ENCODE results near the gene ASPSCR1.
"Not testable (repeated sequence)": the region's sequence is repeated elsewhere in the genome, so short reads cannot be mapped to it uniquely, and the experiment has no call there.

The ASPSCR1 gene

GRCh38 chr17:82029391-82029790 lies 52.0 kb downstream of the ASPSCR1 start:
- DNase-seq, result no peak

- DNase-seq, result no peak
These were observed 52.6 kb downstream of the ASPSCR1 start for GRCh38 chr17:82029990-82030469.

GRCh38 chr17:82030470-82031302 lies 53.3 kb downstream of the ASPSCR1 start:
- DNase-seq, result peak; percentile 81 to 84

GRCh38 chr17:82031303-82031884 lies 54.0 kb downstream of the ASPSCR1 start, which contains the start of gene RAC3:
Gene RAC3, plus strand, starts transcription at chr17:82031678. Its CDS starts 84 bp downstream, at chr17:82031762.
- DNase-seq, result no peak

- DNase-seq, result peak in 1 of 2 donors; percentile 40
These were observed 54.6 kb downstream of the ASPSCR1 start for GRCh38 chr17:82031885-82032627.

- no peak for DNase-seq
These were observed 56.1 kb downstream of the ASPSCR1 start for GRCh38 chr17:82033359-82034085.

- no peak for DNase-seq
These were observed 57.1 kb downstream of the ASPSCR1 start for GRCh38 chr17:82034371-82035011.

GRCh38 chr17:82035488-82035887 lies 58.1 kb downstream of the ASPSCR1 start:
- DNase-seq, result no peak

GRCh38 chr17:82035956-82036633 lies 58.7 kb downstream of the ASPSCR1 start:
- no peak for DNase-seq

- DNase-seq, result no peak
These were observed 59.2 kb downstream of the ASPSCR1 start for GRCh38 chr17:82036634-82037091.

GRCh38 chr17:82037092-82037888 lies 59.9 kb downstream of the ASPSCR1 start, which contains the start of gene DCXR:
Gene DCXR, minus strand, starts transcription at chr17:82037697. Its CDS starts 15 bp downstream, at chr17:82037682.
- peak; percentile 96 for DNase-seq

GRCh38 chr17:82037889-82038195 lies 60.4 kb downstream of the ASPSCR1 start:
- no peak for DNase-seq

- not testable (repeated sequence) for DNase-seq
These were observed 61.5 kb downstream of the ASPSCR1 start for GRCh38 chr17:82038796-82039409.

- DNase-seq, result no peak
These were observed 62.4 kb downstream of the ASPSCR1 start for GRCh38 chr17:82039695-82040299.

GRCh38 chr17:82041144-82041814 lies 63.9 kb downstream of the ASPSCR1 start:
- no peak for DNase-seq

GRCh38 chr17:82042649-82043048 lies 65.2 kb downstream of the ASPSCR1 start:
- DNase-seq, result no peak

GRCh38 chr17:82043507-82043906 lies 66.1 kb downstream of the ASPSCR1 start:
- DNase-seq, result no peak

GRCh38 chr17:82045936-82046484 lies 68.6 kb downstream of the ASPSCR1 start:
- no peak for DNase-seq

GRCh38 chr17:82046903-82047302 lies 69.5 kb downstream of the ASPSCR1 start:
- DNase-seq, result no peak
